Activated gamma-delta T cell (primary cell): ENCODE measurements around the gene TMEM255B.

Experiments
- DNase-seq: peaks from one replicate; lab custom pipeline; 2025; lab: John Stamatoyannopoulos, UW

Gene TMEM255B

DNA sequence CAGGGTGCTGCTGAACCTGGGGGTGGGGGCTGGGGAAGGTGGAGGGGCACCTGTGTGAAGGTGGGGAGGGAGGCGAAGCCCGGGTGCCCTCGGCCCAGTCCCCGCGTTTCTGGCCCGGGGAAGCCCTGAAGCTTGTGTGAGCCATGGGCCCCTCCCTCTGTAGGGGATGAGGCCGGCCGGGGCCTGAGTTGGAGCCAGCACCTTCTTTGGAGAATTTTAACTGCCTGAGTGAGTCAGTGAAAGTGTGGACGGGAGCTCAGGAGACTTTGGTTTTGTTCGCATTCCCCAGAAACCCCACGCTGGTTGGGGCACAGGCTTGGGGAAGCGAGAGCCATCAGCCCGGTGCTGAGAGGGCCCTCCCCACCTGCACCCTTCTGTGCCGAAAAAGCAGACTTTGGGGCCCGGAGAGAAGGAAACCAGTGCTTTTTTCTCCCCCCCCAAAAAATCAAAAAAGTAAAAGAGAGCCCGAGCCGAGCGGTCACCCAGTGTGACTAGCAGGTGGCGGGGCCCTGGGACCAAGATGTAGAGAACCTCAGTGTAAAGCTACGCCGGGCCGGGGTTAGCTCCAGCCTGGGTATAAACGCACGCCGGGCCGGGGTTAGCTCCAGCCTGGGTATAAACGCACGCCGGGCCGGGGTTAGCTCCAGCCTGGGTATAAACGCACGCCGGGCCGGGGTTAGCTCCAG is 45.1 kb downstream of the TMEM255B start:
- DNase-seq: no peak

DNA sequence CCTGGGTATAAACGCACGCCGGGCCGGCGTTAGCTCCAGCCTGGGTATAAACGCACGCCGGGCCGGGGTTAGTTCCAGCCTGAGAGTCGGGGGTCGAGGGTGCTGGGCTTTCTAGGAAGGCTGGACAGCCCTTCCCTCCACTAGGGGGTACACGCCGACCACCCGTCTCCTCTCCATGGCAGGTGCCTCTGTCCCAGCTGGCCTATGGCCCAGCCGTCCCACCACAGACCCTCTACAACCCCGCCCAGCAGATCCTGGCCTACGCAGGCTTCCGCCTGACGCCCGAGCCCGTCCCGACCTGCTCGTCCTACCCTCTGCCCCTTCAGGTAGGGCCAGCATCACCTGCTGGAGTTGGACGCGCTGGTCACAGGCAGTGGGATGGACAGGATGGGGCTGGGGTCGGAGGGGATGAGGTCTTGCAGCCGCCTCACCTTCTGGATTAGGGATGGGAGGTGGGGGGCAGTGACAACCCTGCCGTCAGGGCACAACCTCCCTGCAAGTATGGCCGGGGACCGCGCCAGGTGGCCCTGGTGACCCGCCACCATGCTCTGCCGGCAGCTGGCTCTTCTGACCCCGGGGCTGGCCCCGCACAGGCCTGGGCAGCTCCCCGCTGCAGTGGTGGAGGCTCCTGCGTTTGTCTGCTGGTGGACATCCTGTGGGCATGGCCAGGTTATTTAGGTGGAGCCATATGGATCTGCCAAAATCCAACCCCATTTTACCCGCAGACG is 45.8 kb downstream of the TMEM255B start:
- no peak for DNase-seq

DNA sequence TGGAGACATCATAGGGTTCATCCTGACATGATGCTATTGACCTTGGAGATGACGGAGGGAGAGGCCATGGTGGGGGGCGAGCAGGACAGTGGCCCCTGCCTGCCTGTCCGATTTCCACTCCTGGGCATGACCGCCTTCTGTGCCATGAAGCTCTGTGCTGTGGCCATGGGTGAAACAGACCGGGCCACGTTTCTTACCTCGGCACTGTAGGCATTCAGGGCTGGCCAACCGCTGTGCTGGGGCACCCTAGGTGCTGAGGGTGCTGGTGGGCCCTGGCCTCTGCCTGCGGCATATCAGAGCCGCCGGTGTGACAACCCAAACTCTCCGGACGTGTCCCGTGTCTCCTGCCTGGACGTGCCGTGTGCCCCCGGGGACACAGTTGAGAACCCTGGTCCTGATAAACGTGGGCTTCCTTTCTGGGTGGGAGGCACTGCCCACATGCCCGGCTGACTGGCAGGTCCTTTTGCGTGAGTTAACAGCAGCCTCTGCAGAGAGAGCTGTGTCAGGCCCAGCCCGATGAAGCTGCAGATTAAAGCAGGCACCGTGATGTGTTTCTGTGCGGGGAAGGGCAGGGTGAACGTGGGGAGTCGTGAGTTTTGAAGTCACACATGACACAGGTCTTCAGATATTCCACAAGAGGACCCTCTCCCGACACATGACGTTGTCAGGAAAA is 46.5 kb downstream of the TMEM255B start:
- no peak for DNase-seq

DNA sequence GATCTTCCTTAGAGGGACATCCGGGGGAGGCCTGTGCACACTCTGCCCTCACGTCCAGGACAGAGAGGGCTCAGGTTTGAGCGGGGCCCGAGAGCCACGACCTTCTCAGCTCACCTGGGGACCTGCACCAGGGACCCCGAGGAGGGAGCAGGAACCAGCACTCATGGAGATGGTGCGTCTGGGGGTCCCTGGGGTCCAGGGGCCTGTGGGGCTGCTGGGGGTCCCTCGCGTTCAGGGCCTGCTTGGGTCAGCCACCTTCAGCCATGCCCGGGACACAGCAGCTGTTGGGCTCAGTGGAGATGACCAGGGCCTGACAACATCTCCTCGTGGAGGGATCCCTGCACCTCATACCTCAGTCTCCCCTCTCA is 47.1 kb downstream of the TMEM255B start:
- no peak for DNase-seq

DNA sequence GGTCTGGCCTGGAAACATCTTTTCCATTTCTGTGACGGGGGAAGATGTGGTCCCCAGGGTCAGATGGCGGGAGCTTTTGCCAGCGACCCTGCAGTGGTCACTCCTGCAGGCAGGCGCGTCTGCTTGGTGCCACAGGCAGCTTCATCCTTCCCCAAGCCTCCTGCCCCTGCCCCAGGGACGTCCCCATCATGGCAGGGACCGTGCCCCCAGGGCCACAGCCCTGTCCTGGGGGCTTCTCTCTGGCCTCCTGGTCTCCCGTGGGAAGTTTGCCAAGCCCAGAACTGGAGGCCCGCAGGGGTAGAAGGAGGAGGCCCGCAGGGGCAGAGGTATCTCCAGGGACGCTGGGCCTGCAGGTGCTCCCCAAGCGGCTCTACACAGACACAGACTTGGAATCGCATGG is 47.5 kb downstream of the TMEM255B start:
- DNase-seq: no peak

DNA sequence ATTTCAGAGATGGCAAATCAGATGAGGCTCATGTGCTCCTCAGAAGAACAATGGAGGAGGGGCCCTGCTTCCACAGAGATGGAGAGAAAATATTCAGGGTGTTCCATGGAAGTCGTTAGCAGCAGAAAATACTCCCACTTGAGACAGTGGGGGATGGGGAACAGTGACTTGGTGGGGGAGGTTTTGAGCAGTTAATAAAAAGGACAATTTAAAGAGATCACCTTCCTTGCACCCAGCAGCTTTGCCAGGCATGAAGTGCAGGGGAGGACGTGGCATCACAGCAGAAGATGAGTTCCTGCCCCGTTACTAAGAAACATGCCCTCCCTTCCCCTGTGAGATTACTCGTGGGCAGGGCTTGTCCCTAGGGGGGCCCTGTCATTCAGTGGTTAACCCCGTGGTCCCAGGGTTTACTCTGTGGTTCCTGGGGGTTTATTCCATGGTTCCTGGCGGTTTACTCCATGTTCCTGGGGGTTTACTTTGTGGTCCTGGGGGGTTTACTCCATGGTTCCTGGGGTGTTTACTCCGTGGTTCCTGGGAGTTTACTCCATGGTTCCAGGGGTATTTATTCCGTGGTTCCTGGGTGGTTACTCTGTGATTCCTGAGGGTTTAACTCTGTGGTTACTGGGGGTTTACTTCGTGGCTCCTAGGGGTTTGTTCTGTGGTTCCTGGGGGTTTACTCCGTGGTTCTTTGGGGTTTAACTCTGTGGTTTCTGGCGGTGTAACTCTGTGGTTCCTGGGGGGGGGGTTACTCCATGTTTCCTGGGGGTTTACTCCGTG is 49.2 kb downstream of the TMEM255B start:
- DNase-seq: no peak

DNA sequence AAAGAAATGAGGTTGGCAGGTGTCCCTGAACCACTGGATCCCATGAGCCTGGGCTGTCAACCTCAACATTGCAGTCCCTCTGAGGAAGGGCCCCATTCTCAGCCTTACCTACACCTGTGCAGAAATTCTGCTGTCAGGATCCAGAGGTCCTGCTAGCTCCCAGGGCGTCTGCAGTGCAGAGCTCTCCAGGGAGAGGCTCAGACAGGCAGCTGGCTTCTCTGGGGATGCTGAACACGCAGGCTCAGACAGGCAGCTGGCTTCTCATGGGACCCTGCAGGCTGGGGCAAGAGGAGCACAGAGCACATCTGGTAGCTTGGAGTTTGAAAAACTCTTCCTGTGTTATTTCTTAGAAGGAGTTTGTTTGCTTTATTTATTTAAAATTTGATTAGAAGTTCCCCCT is 50.9 kb downstream of the TMEM255B start:
- no peak for DNase-seq

DNA sequence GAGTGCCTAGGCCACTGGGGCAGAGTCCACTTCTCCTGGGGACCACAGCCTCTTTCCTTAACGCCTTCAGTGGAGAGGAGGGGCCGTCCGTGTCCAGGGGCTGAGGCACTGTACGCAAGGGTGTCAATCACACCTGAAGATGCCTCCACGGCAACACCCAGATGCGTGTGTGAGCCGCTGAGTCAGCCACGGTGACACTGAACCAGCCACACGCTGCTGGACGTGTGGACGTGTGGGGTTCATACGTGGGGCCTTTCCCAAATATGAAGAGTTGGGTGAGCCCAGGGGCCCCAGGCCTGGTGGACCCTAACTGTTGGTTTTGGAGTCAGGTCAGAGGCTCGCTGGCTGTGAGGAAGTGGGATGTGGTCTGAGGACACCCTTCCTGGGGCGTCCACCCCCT is 51.6 kb downstream of the TMEM255B start:
- no peak for DNase-seq

DNA sequence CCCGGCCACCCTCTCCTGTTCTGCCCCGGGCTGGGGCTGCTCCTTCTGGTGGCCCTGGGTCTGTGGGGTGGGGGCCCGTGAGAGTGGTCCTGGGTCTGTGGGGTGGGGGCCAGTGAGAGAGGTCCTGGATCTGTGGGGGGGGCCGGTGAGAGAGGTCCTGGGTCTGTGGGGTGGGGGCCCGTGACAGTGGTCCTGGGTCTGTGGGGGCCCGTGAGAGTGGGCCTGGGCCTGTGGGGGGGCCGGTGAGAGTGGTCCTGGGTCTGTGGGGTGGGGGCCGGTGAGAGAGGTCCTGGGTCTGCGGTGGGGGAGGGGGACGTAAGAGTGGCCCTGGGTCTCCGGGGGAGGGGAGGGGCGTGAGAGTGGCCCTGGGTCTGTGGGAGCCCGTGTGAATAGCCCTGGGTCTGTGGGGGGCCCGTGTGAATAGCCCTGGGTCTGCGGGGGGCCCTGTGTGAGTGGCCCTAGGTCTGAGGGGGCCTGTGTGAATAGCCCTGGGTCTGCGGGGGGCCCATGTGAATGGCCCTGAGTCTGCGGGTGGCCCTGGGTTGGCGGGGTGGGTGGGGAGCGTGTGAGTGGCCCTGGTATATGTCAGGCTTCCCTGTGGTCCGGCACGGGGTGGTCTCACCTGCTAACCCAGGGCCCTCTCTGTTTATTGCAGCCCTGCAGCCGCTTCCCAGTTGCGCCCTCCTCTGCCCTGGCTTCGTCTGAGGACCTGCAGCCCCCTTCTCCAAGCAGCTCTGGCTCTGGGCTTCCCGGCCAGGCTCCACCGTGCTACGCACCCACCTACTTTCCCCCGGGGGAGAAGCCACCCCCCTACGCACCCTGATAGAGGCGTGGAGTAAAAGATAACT is 52.3 kb downstream of the TMEM255B start:
- no peak for DNase-seq

DNA sequence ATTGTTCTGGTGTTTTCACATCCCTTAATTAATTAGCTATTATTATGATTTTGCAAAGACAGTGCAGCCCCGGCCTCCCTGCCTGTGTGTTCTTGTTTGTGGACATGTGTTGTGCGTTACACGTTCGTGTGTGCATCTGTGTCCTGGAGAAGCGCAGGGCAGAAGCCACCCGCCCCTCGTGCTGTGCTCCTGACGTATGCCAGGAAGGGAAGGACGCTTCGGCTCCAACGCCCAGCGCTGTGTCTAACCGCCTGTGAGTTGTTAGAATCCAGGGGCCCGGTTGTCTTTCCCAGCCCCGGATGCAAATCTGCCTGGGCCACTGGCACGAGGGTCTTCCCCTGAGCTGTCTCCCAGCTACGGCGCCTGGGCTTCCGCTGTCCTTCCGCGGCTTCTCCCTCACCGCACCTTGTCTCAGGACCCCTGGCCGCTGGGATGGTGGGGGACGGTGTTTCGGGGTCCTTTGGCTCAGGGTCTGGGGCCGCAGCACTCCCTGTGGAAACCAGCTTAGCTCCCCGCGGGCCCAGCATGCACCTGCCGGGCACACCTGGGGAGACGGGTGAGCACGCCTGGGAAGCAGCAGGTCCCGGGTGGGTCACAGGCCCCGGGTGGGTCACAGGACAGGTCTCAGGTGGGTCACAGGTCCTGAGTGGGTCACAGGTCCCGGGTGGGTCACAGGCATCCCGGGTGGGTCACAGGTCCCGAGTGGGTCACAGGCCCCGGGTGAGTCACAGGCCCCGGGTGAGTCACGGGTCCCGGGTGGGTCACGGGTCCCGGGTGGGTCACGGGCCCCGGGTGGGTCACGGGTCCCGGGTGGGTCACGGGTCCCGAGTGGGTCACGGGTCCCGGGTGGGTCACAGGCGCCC is 53.4 kb downstream of the TMEM255B start:
- DNase-seq: no peak

DNA sequence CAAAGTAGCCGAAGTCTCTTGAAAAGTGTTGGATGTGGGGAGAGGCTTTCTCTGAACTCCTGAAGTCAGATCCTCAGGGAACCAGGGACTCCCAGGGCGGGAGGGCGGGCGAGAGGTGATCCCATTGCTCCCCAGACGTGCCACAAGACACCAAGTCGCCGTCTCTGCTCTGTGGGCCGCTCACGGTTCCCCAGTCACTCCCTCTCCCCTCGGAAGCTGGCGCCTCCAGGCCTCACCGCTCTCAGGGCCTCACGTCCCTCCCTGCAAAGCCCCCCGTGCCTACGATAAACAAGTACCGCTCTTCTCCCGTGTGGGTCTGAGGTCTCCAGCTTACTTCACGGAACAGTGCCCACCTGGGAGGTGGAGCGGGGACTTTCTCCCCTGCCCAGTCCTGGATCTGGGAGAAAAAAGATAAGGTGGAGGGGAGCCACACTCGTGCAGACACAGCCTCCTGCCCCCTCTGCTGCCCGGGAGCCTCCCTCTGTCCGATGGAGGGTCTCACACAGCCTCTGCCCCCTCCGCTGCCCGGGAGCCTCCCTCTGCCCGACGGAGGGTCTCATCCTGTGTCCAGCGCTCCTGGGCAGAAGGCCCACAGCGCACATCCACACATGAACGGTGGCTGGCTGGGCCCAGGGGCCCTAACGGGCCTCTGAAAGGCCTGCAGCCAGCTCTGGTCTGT is 54.2 kb downstream of the TMEM255B start:
- no peak for DNase-seq

DNA sequence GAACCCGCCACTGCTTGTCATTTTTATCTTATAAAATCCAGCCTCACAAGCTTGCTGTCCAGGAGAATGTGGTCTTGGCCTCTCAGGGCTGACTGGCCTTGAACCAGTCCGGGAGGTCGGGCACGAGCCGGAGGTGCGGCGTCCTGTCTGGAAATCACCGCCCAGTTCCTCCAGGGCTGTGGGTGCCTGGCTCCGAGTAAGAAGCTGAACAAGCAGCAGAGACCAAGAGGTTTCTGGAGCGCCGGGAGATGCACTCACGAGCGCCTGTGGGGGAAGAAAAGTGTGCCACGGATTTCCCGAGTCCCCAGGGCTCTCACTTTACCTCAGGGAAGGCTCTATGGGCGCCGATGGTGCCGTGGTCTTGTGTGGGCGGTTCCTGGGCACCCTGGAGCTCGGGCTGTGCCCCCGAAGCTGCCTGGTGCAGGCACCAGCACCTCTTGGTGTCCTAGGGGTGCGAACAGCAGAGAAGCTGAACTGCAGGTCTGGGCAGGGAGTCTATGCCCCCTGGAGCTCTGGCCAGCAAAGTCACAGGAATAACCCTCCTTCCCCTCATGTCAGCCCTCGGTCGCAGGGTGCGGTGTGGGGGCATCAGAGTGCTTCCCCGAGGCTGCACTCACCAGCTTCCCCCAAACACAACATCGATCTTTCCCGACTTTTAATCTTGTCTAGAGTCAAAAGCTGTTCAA is 54.9 kb downstream of the TMEM255B start:
- no peak for DNase-seq

DNA sequence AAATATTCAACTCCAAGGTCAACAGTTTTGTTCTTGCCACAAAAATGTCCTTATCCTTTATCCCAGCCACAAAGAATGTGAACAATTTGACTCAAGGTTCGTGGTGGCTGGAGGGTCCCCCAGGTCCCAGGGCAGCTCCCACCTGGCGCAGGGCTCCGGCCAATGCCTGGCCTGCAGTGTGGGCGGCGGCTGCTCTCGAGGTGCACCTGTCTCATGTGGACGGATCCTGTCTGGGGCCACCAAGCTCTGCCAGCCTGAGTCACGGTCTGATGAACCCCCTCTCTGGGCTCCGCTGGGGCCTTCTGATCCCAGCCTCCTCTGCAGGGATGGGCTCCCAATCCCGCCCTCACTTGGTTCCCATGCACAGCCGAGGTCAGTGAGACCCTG is 55.4 kb downstream of the TMEM255B start:
- no peak for DNase-seq

DNA sequence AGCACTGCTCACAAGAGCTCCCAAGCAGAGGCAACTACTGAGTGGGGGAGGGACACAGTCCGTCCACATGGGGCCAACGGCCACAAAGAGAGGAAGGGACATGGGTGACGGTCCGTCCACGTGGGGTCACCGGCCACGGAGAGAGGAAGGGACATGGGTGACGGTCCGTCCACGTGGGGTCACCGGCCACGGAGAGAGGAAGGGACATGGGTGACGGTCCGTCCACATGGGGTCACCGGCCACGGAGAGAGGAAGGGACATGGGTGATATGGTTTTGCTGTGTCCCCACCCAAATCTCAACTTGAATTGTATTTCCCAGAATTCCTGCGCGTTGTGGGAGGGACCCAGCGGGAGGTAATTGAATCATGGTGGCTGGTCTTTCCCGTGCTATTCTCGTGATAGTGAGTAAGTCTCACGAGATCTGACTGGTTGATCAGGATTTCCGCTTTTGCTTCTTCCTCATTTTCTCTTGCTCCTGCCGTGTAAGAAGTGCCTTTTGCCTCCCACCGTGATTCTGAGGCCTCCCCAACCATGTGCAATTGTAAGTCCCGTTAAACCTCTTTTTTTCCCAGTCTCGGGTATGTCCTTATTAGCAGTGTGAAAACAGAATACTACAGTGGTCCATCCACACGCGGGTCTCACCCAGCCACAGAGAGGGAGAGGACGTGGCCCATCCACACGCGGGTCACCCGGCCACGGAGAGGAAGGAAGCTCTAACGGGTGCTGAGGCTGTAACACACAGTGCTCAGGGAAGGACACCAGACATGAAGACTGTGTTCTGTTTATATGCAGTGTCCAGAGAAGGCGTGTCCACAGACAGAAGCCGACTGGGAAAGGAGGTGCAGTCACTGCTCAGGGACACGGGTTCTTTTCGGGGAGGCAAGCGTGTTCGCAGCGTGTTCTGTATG is 56.4 kb downstream of the TMEM255B start:
- no peak for DNase-seq

DNA sequence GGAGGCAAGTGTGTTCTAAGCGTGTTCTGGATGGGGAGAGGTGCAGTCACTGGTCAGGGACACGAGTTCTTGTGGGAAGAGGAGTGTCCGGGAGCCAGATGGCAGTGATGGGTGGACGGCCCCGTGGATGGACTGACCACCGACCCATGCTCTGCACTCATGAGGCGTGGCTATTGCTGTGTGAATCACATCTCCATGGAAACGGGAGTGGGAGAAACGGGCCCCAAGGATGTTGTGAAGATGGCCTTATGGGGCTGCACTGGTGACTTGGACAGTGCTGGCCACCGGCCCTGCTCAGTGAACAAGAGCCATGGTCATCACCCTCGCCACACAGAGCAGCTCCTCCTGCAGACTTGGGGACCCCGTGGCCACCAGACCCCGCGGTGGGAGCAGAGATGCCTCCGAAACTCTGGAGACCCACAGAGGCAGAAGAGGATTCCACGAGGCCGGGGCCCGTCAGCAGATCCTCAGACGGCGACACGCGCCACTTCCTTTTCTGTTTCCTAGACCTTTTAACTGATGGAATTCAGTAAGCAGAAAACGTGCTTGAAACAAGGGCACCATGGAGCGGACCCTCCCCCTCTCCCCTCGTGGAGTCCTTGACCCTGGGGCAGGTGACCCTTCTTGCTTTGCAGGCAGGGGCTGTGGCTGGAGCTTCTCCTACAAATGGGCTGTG is 57.4 kb downstream of the TMEM255B start:
- no peak for DNase-seq

DNA sequence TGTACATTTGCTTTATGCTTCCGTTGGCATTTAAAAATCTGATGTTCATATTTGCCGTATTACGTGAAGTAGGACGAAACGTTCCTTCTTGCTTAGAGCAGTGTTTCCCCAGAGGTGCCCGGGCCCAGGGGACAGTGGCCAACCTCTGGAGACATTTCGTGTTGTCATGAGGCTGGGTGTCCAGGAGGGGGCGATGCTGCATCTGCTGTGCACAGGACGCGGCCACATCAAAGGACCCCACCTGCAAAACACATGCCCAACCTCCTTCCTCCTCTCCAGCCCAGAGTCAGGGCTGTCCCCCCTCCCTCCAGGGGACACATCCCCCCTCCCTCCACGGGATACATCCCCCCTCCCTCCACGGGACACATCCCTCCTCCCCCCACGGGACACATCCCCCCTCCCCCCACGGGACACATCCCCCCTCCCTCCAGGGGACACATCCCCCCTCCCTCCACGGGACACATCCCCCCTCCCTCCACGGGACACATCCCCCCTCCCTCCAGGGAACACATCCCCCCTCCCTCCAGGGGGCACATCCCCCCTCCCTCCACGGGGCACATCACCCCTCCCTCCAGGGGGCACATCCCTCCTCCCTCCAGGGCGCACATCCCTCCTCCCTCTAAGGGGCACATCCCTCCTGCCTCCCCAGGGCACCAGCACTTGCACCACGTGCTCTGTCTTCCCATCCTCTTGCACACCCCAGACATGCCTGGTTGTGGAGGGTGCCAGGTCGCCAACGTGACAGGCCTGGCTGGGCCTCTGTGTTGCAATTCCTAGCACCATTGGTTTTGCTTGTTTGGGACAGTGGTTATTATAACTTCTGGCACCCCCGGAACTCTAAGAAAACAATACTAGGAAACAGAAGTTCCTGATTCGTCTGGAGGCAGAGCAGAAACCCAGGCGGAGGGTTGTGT is 58.2 kb downstream of the TMEM255B start:
- no peak for DNase-seq
